HFFc6 (cell line): Measurements from ENCODE around the gene CATSPER2. TPM values are rescaled to one million over a fixed set of nuclear protein-coding genes. Genes with fewer than 3 reads are reported as not detected.

ENCODE experiments used
- total RNA-seq, 6 experiments: library from RNA; stranded (reverse); fragmentation: NEBNext Ultra II Directional; extraction: Animal tissue kit (Norgen Biotek cat#: 25700); gene quantifications; 2 replicates in 1 of 6; 3 replicates in 5 of 6; pipeline ENCODE4 v1.2.3, GENCODE V29; 2021

CATSPER2 gene
- total RNA-seq, 6 experiments from 2014 or later = 0.38 to 2.6 (median 0.74) TPM

Other genes with a start within 250 kb of the CATSPER2 start
- 10 to 100 TPM; 44.7 to 49.5 (median 46.4) TPM for gene TP53BP1, start 155.7 kb downstream of the CATSPER2 start, total RNA-seq
- gene MAP1A, start 131.2 kb downstream of the CATSPER2 start, total RNA-seq = 100 to 1,000 TPM; 136 to 174 (median 169) TPM
- 10 to 100 TPM; 16.3 to 23.3 (median 20.1) TPM for gene PPIP5K1, start 58.6 kb downstream of the CATSPER2 start, total RNA-seq
- not detected for gene CKMT1B, start 54.8 kb downstream of the CATSPER2 start, total RNA-seq
- not detected for gene STRC, start 30.0 kb downstream of the CATSPER2 start, total RNA-seq
- gene CKMT1A, start 45.0 kb upstream of the CATSPER2 start, total RNA-seq = not detected
- 100 to 1,000 TPM; 586 to 721 (median 660) TPM for gene PDIA3, start 97.6 kb upstream of the CATSPER2 start, total RNA-seq
- 1 to 10 TPM in 4 of 6 experiments, under 1 TPM in 2; 0.91 to 1.5 (median 1.1) TPM for gene ELL3, start 128.1 kb upstream of the CATSPER2 start, total RNA-seq
- 1,000 to 10,000 TPM in 5 of 6 experiments, 100 to 1,000 TPM in 1; 908 to 1,158 (median 1,046) TPM for gene SERF2, start 143.5 kb upstream of the CATSPER2 start, total RNA-seq
- gene SERINC4, start 151.4 kb upstream of the CATSPER2 start, total RNA-seq = under 1 TPM in 3 of 6 experiments, not detected in 3; 0.07 to 0.11 (median 0.09) TPM
- 10 to 100 TPM; 12.3 to 33.8 (median 19.3) TPM for gene HYPK, start 151.8 kb upstream of the CATSPER2 start, total RNA-seq
- 10 to 100 TPM; 25.3 to 30.4 (median 27.3) TPM for gene MFAP1, start 175.8 kb upstream of the CATSPER2 start, total RNA-seq
- gene WDR76, start 178.2 kb upstream of the CATSPER2 start, total RNA-seq = 10 to 100 TPM in 5 of 6 experiments, 1 to 10 TPM in 1; 8.8 to 25.1 (median 20.5) TPM